HG02610 (cell line): Measurements from ENCODE around the gene ARL14.
"Not testable (repeated sequence)": the region's sequence is repeated elsewhere in the genome, so short reads cannot be mapped to it uniquely, and the experiment has no call there.

Experiments
- ATAC-seq: cut with Tn5 transposase; IDR thresholded peaks from one replicate; pipeline ENCODE4 v1.9.1; 2021; ENCODE audit warnings: mild to moderate bottlenecking, moderate library complexity; ENCODE audit not compliant: unreplicated experiment

The ARL14 gene

GRCh38 chr3:160675566-160676124 lies 1.3 kb upstream of the ARL14 start:
- ATAC-seq, result no peak

- ATAC-seq, result no peak
These were observed 510 bp downstream of the ARL14 start for GRCh38 chr3:160677459-160677881.

DNA sequence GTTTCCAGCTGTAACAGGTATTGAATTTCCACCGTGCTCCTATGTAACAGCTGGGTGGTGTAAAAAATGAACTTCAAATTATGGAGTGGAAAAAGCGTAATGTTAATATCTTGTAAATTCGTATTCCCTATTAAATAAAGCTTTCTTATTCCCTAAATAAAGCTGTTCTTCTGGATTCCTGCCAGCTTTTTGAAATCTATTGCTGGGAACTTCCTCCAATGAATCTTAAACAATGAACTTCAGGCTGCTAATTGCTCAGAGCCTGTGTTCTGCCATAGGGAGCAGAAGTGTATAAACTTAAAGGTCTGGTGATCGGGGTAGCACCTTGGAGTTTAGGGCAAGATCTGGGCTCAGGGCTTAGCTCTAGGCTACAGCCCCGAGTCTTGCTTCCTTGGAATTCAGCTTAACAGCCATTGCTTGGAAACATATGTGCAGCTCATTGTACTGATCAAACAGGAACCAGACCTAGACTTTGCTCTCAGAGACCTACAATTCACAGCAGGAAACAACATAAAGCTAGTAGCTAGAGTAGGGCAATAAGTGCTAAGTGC lies 1.4 kb downstream of the ARL14 start:
- ATAC-seq, result no peak

GRCh38 chr3:160684368-160684740 lies 7.4 kb downstream of the ARL14 start:
- ATAC-seq, result no peak

DNA sequence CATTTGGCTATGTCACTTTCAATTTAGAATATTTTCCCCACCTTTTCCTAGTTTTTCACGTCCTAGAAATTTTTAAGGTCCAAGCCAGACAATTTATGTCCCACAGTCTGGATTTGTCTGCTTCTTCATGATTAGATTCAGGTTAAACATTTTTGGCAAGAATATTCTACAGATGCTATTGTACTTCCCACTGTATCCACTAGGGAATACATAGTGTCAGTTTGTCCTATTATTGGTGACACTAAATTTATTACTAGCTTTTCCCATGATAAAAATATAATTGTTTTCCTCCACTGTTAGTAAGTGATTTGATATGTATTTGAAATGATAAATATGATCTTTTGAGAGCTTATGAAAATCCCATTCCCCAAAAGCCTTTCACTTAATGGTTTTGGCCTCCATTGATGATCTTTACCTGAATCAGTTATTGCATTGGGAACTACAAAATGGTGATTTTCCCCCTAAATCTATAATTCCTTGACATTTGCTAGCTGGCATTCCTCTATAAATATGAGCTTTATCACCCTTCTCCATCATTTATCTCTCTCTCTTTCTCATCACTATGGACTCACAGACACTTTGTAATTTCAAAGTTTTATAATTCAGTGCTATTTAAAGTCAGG lies 8.3 kb downstream of the ARL14 start:
- ATAC-seq, result no peak

- no peak for ATAC-seq
These were observed 10.1 kb downstream of the ARL14 start for GRCh38 chr3:160686955-160687535.

DNA sequence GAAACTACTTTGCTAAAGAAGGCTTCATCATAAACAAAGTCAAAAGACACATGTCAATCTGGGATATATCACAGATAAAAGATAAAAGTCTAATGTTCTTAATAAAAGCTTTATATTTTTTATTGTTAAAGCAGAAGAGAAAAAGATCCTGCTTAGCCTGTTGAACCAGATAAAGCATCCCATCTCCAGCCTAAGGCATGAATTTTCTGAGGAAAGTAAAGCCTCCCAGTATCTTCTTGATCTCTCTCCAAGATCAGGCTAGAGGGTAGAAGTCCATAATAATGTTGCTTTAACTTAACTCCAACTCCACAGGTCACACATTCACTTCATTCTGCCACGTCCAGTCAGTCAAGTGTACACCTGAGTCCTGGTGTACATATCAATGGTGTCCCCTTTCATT lies 14.2 kb downstream of the ARL14 start:
- ATAC-seq, result no peak

- no peak for ATAC-seq
These were observed 15.0 kb downstream of the ARL14 start for GRCh38 chr3:160691962-160692361.

GRCh38 chr3:160693191-160693590 lies 16.2 kb downstream of the ARL14 start:
- no peak for ATAC-seq

GRCh38 chr3:160694345-160694744 lies 17.4 kb downstream of the ARL14 start:
- no peak for ATAC-seq

GRCh38 chr3:160695003-160695402 lies 18.0 kb downstream of the ARL14 start:
- ATAC-seq, result no peak

DNA sequence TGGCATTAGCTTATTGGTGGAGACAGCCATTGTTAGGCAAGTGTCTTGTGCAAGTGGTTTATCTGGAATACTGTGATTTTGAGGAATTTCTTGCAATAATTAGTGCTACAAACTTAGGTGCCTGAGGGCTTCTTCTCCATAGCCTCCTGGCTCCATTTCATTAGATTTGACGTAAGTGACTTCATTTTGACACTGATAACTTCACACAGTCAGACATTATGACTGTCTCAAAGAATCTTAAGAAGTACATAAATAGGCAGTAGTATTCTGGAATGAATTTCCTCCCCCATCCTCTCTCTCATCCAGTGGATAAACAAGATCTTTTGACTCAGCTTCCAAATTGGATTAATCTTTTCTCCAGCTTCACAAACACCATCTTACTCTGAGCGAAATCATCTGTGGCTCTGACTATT lies 19.0 kb downstream of the ARL14 start:
- ATAC-seq, result no peak

DNA sequence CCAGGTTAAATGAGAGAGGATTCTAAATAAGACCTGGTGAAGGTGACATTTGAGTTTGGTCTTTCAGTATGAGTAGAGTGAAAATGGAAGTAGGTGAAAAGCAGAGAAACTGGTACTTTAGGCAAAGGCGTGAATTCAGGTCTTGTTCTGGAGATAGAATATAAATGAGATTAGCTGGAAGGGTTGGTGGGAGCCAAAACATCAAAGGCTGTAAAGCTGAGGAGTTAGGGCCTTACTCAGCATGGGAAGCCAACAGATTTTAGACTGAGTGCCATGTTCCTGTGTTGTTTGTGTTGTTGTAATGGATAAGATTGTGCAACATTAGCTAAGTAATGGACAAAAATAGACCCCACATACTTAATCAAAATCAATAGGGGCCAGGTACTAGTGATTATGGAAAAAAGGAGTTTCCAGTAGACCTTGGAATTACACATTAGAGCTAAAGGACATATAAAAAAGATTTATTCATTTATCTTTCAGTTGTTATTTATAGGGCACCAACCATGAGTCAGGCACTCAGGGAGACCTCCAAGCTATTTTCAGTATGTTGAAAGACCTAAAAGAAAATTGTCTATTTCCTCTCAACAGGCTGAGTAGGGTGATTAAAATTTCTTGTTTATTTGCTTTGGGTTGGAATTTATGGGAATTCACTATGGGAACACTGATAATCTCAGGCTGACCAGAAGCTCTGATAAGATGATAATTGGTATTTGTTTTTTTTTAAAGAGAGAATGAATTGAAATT lies 20.8 kb downstream of the ARL14 start:
- peak; percentile 61 for ATAC-seq

DNA sequence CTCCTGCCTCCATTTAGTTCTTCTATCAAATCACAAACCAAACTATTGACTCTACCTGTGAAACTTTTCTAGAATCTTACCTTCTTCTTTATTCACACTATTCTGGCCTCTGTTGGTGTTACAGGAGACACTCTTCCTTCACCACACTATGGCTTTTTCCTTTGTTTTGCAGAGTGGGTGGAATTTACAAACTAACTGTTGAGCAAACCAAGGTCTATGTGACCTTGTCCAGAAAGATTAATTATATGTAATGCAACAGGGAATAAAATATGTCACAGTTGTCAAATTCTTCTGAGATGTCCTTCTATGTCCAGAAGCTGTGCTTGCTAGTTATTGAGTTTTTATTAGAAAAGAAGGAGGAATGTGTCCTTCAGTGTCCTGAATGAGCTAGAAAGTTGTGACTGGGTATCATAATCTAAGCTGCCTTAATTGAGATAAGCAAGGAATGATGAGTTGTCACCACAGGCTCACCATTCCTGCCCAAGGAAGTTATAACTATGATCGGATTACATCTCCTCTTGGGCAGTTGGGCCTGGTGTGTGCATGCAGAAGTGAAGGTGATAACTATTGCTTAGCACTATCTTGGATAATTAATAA lies 21.7 kb downstream of the ARL14 start:
- ATAC-seq, result no peak

DNA sequence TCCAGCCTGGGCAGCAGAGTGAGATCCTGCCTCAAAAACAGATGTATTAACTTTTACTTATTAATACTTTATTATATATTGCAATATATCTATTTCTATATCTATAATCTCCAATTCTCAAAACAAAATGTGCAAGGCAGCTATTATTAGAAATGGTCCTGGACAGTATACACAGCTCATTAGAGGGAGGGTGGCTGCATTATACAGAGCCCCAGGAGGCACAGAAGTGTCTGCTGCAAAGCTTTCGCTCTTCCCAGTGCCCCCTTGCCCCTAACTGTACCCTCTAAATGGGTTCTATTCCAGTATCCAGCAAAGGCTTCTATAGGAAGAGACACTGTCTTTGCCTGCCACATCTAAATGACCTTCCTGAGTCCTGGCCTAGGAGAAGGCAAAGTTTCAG lies 24.5 kb downstream of the ARL14 start:
- no peak for ATAC-seq

- ATAC-seq, result no peak
These were observed 25.3 kb downstream of the ARL14 start for GRCh38 chr3:160702290-160702689.

GRCh38 chr3:160703974-160704373 lies 27.0 kb downstream of the ARL14 start:
- ATAC-seq, result no peak

DNA sequence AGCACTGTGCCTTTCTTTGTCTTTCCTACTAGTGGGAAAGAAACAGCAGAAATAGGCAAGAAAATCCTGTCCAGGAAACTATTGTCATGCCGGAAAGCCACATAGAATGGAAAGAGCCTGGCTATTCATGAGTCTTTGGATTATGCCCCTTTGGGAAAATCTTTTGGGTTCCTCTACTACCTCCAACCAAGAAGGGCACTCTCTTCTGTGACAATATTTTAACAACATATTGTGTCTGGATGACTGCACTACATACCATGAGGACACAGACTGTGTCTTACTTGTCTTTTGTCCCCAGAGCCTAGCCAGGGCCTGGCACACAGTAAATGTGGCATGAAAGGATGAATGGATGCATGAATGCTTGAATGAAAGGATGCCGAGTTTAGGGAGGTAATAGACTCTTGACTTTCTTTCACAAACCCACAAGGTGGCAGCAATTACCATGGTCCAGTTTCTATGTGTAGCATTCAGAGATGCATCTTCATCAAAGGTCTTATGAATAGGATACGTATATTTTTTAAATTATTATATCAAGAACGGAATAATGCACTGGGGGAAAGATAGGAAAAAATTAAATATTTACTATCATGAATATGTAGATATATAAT lies 30.3 kb downstream of the ARL14 start:
- ATAC-seq, result peak; percentile 69

DNA sequence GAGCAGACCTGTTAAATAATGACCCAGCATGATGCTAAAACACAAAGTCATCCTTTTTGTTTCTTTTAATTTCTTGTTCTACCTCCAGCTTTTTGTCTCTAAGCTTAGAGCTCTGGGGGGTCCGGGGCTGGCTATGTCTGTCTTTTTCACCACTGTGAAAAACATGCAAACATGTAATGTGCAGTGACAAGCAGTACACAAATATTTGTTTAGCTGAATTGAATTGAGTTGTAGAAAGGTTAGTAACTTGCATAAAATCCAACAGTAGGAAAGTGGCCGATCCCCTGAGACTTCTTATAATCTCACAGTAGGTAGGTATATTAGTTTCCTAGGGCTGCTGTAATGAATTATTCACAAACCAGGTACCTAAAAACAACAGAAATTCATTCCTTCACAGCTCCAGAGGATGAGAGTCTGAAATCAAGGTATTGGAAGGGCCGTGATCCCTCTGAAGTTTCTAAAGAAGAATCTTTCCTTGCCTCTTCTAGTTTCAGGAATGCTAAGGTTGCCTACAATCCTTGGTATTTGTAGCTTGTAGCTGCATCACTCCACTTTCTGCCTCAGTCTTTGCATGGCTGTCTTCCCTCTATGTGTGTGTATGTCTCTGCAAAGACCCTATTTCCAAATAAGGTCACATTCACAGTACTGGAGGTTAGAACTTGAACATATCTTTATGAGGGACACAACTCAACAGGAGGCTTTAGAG lies 32.7 kb downstream of the ARL14 start:
- no peak for ATAC-seq

GRCh38 chr3:160713144-160713543 lies 36.2 kb downstream of the ARL14 start:
- not testable (repeated sequence) for ATAC-seq
